Measurements from ENCODE around the gene GRIA4. TPM values are rescaled to one million over a fixed set of nuclear protein-coding genes. Genes with fewer than 3 reads are reported as not detected.

GRIA4 gene
- total RNA-seq, 1 experiment from 2014 or later, result not detected

DNA sequence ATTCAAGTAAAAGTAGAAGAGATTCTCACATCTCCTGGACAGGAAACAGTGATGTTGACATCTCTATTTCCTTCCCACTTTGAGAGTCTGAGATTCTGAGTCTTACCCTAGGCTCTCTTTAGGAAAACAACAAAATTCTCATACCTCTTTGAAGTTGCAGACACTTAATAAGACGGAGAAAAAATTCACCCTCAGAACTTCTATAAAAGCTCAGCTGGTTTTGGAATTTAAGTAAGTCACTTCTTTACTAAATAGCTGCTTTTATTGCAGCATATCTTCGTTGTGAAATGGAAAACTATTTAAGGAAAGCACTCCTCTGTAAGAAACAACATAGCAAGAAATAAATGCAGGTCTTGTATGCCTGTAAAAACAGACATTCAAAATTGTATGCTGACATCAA lies 333.0 kb downstream of the GRIA4 start:
- H3K27ac ChIP-seq (ENCODE audit: low read depth, low read length, poor library complexity, severe bottlenecking), result no peak overlapping the region
- DNase-seq (ENCODE audit: low spot score), result no peak
- intact Hi-C loops (cut with micrococcal nuclease; ENCODE audit: unreplicated experiment), result no loop called here
- ChIA-PET POLR2A (ENCODE audit: low non-redundant PET) (no interaction called here), CTCF (no interaction called here)
- H3K27me3 ChIP-seq (replicated peaks; ENCODE audit: insufficient read depth, low read depth, low read length, poor library complexity), result no peaks in the 10 kb centered on the region
- TF ChIP-seq, protein P1, sequence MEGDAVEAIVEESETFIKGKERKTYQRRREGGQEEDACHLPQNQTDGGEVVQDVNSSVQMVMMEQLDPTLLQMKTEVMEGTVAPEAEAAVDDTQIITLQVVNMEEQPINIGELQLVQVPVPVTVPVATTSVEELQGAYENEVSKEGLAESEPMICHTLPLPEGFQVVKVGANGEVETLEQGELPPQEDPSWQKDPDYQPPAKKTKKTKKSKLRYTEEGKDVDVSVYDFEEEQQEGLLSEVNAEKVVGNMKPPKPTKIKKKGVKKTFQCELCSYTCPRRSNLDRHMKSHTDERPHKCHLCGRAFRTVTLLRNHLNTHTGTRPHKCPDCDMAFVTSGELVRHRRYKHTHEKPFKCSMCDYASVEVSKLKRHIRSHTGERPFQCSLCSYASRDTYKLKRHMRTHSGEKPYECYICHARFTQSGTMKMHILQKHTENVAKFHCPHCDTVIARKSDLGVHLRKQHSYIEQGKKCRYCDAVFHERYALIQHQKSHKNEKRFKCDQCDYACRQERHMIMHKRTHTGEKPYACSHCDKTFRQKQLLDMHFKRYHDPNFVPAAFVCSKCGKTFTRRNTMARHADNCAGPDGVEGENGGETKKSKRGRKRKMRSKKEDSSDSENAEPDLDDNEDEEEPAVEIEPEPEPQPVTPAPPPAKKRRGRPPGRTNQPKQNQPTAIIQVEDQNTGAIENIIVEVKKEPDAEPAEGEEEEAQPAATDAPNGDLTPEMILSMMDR (conservative IDR thresholded peaks at IDR 0.05; ENCODE audit: low read depth, low read length), result no peak
- no peak for TF ChIP-seq EZH2 (IDR thresholded peaks at IDR 0.05; ENCODE audit: borderline replicate concordance, low read depth, low read length, poor library complexity, severe bottlenecking)
- no peaks in the 10 kb centered on the region for H3K4me1 ChIP-seq (ENCODE audit: insufficient read depth, low read length, poor library complexity, severe bottlenecking)
- no peak overlapping the region for H3K4me3 ChIP-seq (ENCODE audit: low read depth, low read length, poor library complexity, severe bottlenecking)
- no TSS peak for BruUV-seq (replicated peaks)
- H3K9me3 ChIP-seq (ENCODE audit: low read depth, low read length, poor library complexity, severe bottlenecking), result no peaks in the 10 kb centered on the region
- no peaks in the 10 kb centered on the region for H3K36me3 ChIP-seq (ENCODE audit: insufficient read depth, low read length, poor library complexity, severe bottlenecking)

DNA sequence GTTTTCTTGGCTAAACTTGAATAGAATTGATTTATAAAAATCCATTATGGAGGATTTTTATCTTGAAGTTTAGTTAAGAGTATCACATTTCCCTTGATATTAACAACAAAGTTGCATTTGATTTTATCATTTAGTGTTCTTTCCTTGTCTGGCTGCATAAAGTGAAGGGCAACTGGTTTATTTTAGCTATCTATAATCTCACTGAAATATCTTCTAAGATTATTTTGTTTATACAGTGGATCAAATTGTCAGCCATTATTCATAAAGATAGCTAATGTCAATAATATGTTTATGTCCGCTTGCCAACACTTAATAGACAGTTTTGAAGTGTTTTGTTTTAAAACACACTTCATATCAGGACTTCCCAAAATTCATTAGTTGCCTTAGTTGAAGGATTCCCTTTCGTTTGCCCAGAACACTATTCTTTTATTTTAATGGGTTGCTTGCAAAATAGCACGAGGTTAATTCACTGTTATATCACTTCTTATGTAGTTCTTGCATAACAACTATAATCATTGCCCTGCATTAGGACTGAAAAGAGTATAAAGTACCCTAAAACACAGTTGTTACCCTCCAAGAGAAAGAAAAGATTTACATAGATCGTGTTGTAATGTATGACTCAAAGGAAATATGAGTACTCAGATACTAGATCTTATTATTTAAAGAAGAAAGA lies 339.2 kb downstream of the GRIA4 start:
- no peak for DNase-seq (ENCODE audit: low spot score)
- ChIA-PET POLR2A (ENCODE audit: low non-redundant PET) (no interaction called here), CTCF (no interaction called here)
- TF ChIP-seq EZH2 (IDR thresholded peaks at IDR 0.05; ENCODE audit: borderline replicate concordance, low read depth, low read length, poor library complexity, severe bottlenecking), result no peak
- TF ChIP-seq, protein P1 (conservative IDR thresholded peaks at IDR 0.05; ENCODE audit: low read depth, low read length), result no peak
- H3K36me3 ChIP-seq (ENCODE audit: insufficient read depth, low read length, poor library complexity, severe bottlenecking), result no peaks in the 10 kb centered on the region
- no TSS peak for BruUV-seq (replicated peaks)
- intact Hi-C loops (cut with micrococcal nuclease; ENCODE audit: unreplicated experiment), result no loop called here
- H3K27ac ChIP-seq (ENCODE audit: low read depth, low read length, poor library complexity, severe bottlenecking), result no peak overlapping the region
- no peak overlapping the region for H3K4me3 ChIP-seq (ENCODE audit: low read depth, low read length, poor library complexity, severe bottlenecking)
- no peaks in the 10 kb centered on the region for H3K4me1 ChIP-seq (ENCODE audit: insufficient read depth, low read length, poor library complexity, severe bottlenecking)
- no peaks in the 10 kb centered on the region for H3K9me3 ChIP-seq (ENCODE audit: low read depth, low read length, poor library complexity, severe bottlenecking)
- H3K27me3 ChIP-seq (replicated peaks; ENCODE audit: insufficient read depth, low read depth, low read length, poor library complexity), result no peaks in the 10 kb centered on the region

DNA sequence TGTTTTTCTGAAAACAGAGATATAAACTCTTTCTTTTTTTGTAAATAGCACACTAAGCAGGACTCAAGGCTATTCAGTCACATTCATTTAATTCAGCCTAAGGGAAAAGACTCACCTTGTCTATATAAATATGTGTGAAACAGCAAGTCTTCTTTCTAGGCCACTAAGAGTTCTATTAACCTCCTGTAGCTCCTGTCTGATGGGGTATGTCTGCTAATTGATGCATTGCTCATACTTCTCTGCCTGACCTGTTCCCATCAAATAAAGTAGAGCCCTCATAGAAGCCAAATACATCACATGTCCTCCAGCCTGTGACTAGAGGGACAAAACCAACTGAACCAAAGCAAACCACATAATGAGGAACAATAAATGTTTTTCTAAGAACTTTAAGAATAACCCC lies 344.0 kb downstream of the GRIA4 start:
- Histone ChIP-seq H3K4me3 (ENCODE audit: low read depth, low read length, poor library complexity, severe bottlenecking) (no peak overlapping the region), H3K27ac (ENCODE audit: low read depth, low read length, poor library complexity, severe bottlenecking) (no peak overlapping the region), H3K9me3 (ENCODE audit: low read depth, low read length, poor library complexity, severe bottlenecking) (no peaks in the 10 kb centered on the region), H3K4me1 (ENCODE audit: insufficient read depth, low read length, poor library complexity, severe bottlenecking) (no peaks in the 10 kb centered on the region), H3K27me3 (replicated peaks; ENCODE audit: insufficient read depth, low read depth, low read length, poor library complexity) (no peaks in the 10 kb centered on the region), H3K36me3 (ENCODE audit: insufficient read depth, low read length, poor library complexity, severe bottlenecking) (no peaks in the 10 kb centered on the region)
- BruUV-seq (replicated peaks), result no TSS peak
- POLR2A ChIA-PET (ENCODE audit: low non-redundant PET), result no interaction called here
- no peak for DNase-seq (ENCODE audit: low spot score)
- intact Hi-C loops (cut with micrococcal nuclease; ENCODE audit: unreplicated experiment), result no loop called here
- CTCF ChIA-PET, result no interaction called here
- no peak for TF ChIP-seq EZH2 (IDR thresholded peaks at IDR 0.05; ENCODE audit: borderline replicate concordance, low read depth, low read length, poor library complexity, severe bottlenecking)

Data from A673 (cell line).